K562 (cell line): ENCODE results near the gene NR1H3. TPM values are rescaled to one million over a fixed set of nuclear protein-coding genes. Genes with fewer than 3 reads are reported as not detected.

Source experiments
- ATF6 ChIP-seq: sonication (generic); formaldehyde crosslinking; IDR thresholded peaks from 2 replicates; pipeline ENCODE4 v1.4.0; 2020; ENCODE audit warnings: mild to moderate bottlenecking, missing genetic modification reagents
- BHLHE40 ChIP-seq: IDR thresholded peaks from 2 replicates; pipeline ENCODE4 v1.6.1; 2011; ENCODE audit warnings: low read length, improper control_type of control experiment
- CREB1 ChIP-seq, 2 experiments: sonication (generic) in 1 of 2; formaldehyde crosslinking in 1 of 2; IDR thresholded peaks; 2 replicates each; pipeline versions ENCODE4 v1.6.1 to v1.8.0; 2012 to 2022; ENCODE audit warnings: inconsistent platforms in 1 of 2, mild to moderate bottlenecking in 1 of 2, missing genetic modification reagents in 1 of 2, moderate library complexity in 1 of 2
- CTBP1 ChIP-seq: fragments of 450-650 bp; IDR thresholded peaks from 2 replicates; pipeline ENCODE4 v1.6.1; 2016; ENCODE audit warnings: borderline replicate concordance
- E2F6 ChIP-seq, 2 experiments: IDR thresholded peaks; 2 replicates each; pipeline ENCODE4 v1.6.1; 2011; ENCODE audit warnings: borderline replicate concordance in 1 of 2, control low read depth in 1 of 2, low read depth in 1 of 2, low read length in 1 of 2, mild to moderate bottlenecking in 1 of 2, mixed read lengths in 1 of 2, moderate library complexity in 1 of 2; ENCODE audit not compliant: insufficient read depth in 1 of 2, insufficient read length in 1 of 2, poor library complexity in 1 of 2, severe bottlenecking in 1 of 2; ENCODE audit errors: extremely low read depth in 1 of 2
- HOMEZ ChIP-seq: fragments of 250-450 bp; sonication (Bioruptor Pico); IDR thresholded peaks from 2 replicates; pipeline ENCODE4 v1.4.0; 2020; ENCODE audit warnings: mild to moderate bottlenecking, moderate library complexity
- KLF10 ChIP-seq: fragments of 250-450 bp; sonication (Bioruptor Pico); IDR thresholded peaks from 2 replicates; pipeline ENCODE4 v1.6.1; 2021; ENCODE audit warnings: matching md5 sums
- MBD1 ChIP-seq: fragments of 250-450 bp; sonication (Bioruptor Pico); IDR thresholded peaks from 2 replicates; pipeline ENCODE4 v1.8.0; 2022; ENCODE audit warnings: inconsistent platforms
- MEF2D ChIP-seq: conservative IDR thresholded peaks from 2 replicates; pipeline ENCODE4 v1.6.1; 2016; ENCODE audit warnings: low read depth, missing genetic modification characterization, missing compliant biosample characterization
- NFE2 ChIP-seq: IDR thresholded peaks from 2 replicates; pipeline ENCODE4 v1.6.1; 2014; ENCODE audit warnings: antibody characterized with exemption, low read depth
- RHOXF2B ChIP-seq: fragments of 250-450 bp; sonication (Bioruptor Pico); conservative IDR thresholded peaks from 2 replicates; pipeline ENCODE4 v1.5.1; 2021
- ZBTB9 ChIP-seq: fragments of 450-650 bp; formaldehyde crosslinking; IDR thresholded peaks from 2 replicates; pipeline ENCODE4 v1.4.0; 2020; ENCODE audit warnings: mild to moderate bottlenecking, moderate library complexity
- ZC3H8 ChIP-seq: fragments of 450-650 bp; IDR thresholded peaks from 2 replicates; pipeline ENCODE4 v1.6.1; 2017
- ZKSCAN1 ChIP-seq: fragments of 150-350 bp; IDR thresholded peaks from 2 replicates; pipeline ENCODE4 v1.6.1; 2016; ENCODE audit warnings: low read depth, low read length
- ZNF23 ChIP-seq: fragments of 250-450 bp; sonication (Bioruptor Pico); IDR thresholded peaks from 2 replicates; pipeline ENCODE4 v1.4.0; 2020; ENCODE audit warnings: mild to moderate bottlenecking
- ZNF398 ChIP-seq: fragments of 250-450 bp; sonication (Bioruptor Pico); IDR thresholded peaks from 2 replicates; pipeline ENCODE4 v1.8.0; 2021; ENCODE audit warnings: moderate library complexity, mild to moderate bottlenecking, inconsistent platforms
- ZNF644 ChIP-seq: fragments of 200-800 bp; sonication (Bioruptor generic); IDR thresholded peaks from 2 replicates; pipeline ENCODE4 v1.6.1; 2016; ENCODE audit warnings: low read depth, missing genetic modification characterization, missing compliant biosample characterization
- polyA plus RNA-seq, 8 experiments: library from polyadenylated mRNA; depleted of rRNA in 4 of 8; stranded (reverse) in 5 of 8; unstranded in 3 of 8; fragments of >200 nt; fragmentation: Nextera tagmentation in 2 of 8; fragmentation: Illumina TruSeq in 1 of 8; extraction: Ambion mirVana in 2 of 8; extraction: Trizol in 1 of 8; gene quantifications; 2 replicates each; pipeline versions ENCODE4 v1.2.1 to v1.2.3, GENCODE V29; 2011 to 2014; ENCODE audit warnings: inconsistent platforms in 1 of 8, missing spikeins in 1 of 8
- total RNA-seq, 7 experiments: library from RNA; depleted of rRNA in 6 of 7; stranded (reverse); fragments of >200 nt in 6 of 7; fragmentation: Illumina TruSeq in 2 of 7; extraction: Trizol in 2 of 7; gene quantifications; 2 replicates each; pipeline versions ENCODE4 v1.2.1 to v1.2.3, GENCODE V29; 2011 to 2021; ENCODE audit warnings: low replicate concordance in 1 of 7

Gene NR1H3
- total and polyA plus RNA-seq, 9 of the 15 experiments (the other 6 are each of a cell fraction or from before 2014, with no cell fraction given), result 8.2 to 26.0 (median 11.9) TPM

GRCh38 chr11:47248664-47249377 is 9.0 kb upstream of the NR1H3 start, which contains the start of gene ACP2 (continued):
- TF ChIP-seq ZBTB9 (CRISPR knock-in tag) (0 out of 2 replicates have a peak, but pooled peaks have one; percentile 90), RHOXF2B (CRISPR knock-in tag) (no peak), E2F6 (IDR thresholded peaks at IDR 0.05; ENCODE audit: borderline replicate concordance in 1 of 2, extremely low read depth in 1 of 2, insufficient read depth in 1 of 2, insufficient read length in 1 of 2, low read depth in 1 of 2, low read length in 1 of 2, poor library complexity in 1 of 2, severe bottlenecking in 1 of 2) (no peak), MBD1 (CRISPR knock-in tag) (no peak), ZNF398 (no peak), CTBP1 (peak; percentile 92), BHLHE40 (no peak), ZNF23 (CRISPR knock-in tag) (no peak), ZNF644 (peak; percentile 91), ZKSCAN1 (peak; percentile 74), ZC3H8 (peak; percentile 84; the same call in 1 of the 2 replicates), HOMEZ (CRISPR knock-in tag) (no peak), MEF2D (peak; percentile 83; the same call in 1 of the 2 replicates), ATF6 (no peak; the same call in none of the 2 replicates), NFE2 (no peak; the same call in 1 of the 2 replicates), CREB1 (IDR thresholded peaks at IDR 0.05) (peak; percentile 72; the same call in 1 of the 2 replicates), CREB1 (CRISPR knock-in tag; IDR thresholded peaks at IDR 0.05) (peak; percentile 79), KLF10 (CRISPR knock-in tag) (no peak)
